GM10248 (cell line): Measurements from ENCODE around the gene DUS2.

Source experiments
- CTCF ChIA-PET: fragments of 300-600 bp; sonication (Branson Sonifier 250); formaldehyde crosslinking; extraction: SDS; loops from one replicate; lab custom pipeline; 2021; ENCODE audit warnings: antibody characterized with exemption; lab: Yijun Ruan, JAX
- POLR2A ChIA-PET: fragments of 350-650 bp; sonication (Branson Sonifier 250); formaldehyde crosslinking; extraction: SDS; loops from one replicate; lab custom pipeline; 2020; ENCODE audit warnings: antibody characterized with exemption; lab: Yijun Ruan, JAX
- DNase-seq: peaks from one replicate; pipeline ENCODE4 v3.0.0; 2012; ENCODE audit errors: extremely low spot score
- TF ChIP-seq, protein P1 (sequence below): IDR thresholded peaks from 2 replicates; pipeline ENCODE4 v1.5.1; 2012; ENCODE audit warnings: mild to moderate bottlenecking, low read depth; ENCODE audit errors: extremely low read depth, missing control alignments, control extremely low read depth

The DUS2 gene

GRCh38 chr16:68081861-68082628 is 59.0 kb downstream of the DUS2 start:
- POLR2A ChIA-PET, result no interaction called here
- TF ChIP-seq, protein P1, sequence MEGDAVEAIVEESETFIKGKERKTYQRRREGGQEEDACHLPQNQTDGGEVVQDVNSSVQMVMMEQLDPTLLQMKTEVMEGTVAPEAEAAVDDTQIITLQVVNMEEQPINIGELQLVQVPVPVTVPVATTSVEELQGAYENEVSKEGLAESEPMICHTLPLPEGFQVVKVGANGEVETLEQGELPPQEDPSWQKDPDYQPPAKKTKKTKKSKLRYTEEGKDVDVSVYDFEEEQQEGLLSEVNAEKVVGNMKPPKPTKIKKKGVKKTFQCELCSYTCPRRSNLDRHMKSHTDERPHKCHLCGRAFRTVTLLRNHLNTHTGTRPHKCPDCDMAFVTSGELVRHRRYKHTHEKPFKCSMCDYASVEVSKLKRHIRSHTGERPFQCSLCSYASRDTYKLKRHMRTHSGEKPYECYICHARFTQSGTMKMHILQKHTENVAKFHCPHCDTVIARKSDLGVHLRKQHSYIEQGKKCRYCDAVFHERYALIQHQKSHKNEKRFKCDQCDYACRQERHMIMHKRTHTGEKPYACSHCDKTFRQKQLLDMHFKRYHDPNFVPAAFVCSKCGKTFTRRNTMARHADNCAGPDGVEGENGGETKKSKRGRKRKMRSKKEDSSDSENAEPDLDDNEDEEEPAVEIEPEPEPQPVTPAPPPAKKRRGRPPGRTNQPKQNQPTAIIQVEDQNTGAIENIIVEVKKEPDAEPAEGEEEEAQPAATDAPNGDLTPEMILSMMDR, result no peak
- CTCF ChIA-PET, result interaction anchor here (1.0 to 4.9 kb wide), 6 partner anchors 7 to 41 kb away, joined by 3 to 32 read pairs (median 6); no protein-coding TSS in a partner anchor
- DNase-seq, result no peak

DNA sequence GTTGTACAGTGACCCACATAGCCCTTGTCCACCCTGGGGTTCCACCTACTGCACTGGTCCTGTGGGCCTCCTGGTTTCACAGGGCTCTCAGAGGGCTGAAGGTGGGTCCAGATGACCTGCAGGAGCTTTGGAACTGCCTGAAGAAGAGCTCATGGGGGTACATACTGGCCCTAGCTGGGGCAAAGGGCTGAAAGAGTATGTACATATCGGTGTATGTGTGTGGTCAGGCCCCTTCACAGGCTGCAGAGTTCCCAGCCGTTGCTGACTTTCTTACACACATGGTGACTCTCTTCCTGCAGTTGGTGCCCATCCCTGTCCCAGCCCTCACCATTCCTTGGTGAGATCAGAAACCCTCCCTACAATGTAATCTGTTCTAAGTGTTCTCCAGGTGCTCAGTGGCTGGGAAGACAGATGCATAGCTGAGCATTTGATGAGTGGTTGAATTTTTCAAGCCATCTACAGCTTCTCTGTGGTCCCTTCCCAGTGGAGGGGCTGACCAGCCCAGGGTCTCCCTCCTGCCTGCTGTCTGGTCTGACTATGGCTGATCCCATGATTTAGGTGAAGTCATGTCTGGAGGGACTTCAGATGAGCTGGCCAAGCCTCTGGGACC is 59.6 kb downstream of the DUS2 start:
- ChIA-PET POLR2A (interaction anchor here (1.1 kb wide), 1 partner anchor 10 kb away, joined by 4 read pairs; no protein-coding TSS in a partner anchor), CTCF (interaction anchor here (0.9 to 4.9 kb wide), 8 partner anchors 8 to 246 kb away, joined by 3 to 32 read pairs (median 4); no protein-coding TSS in a partner anchor)
- DNase-seq, result no peak
- TF ChIP-seq, protein P1, result no peak

DNA sequence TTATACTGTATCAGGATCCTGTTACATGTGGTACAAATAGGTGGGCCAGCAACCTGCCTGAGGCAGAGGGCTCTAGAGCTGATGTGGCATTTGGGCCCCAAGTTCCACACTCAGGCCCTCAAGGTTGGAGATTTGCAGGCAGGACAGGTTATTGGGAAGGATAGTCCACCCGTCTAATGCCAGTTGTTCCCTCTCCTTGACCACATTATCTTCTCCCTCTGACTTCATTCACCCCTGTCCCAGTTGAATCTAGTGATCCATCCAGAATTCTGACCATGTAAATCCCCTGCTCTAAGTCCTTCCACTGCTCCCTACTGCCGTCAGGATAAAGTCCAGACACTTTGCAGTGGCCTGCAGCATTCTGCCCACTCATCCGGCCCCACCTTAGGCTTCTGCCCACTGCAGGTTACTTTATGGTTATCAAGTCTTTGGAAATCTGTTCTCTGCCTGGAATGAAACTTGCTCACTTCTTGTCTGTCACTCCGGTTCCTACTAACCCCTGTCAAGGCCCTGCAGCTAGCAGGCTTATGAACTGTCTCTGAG is 60.2 kb downstream of the DUS2 start:
- ChIA-PET CTCF (interaction anchor here (0.9 to 4.9 kb wide), 10 partner anchors 8 to 246 kb away, joined by 3 to 32 read pairs (median 5); no protein-coding TSS in a partner anchor), POLR2A (interaction anchor here (1.1 kb wide), 1 partner anchor 10 kb away, joined by 4 read pairs; no protein-coding TSS in a partner anchor)
- TF ChIP-seq, protein P1, result no peak
- no peak for DNase-seq

GRCh38 chr16:68083861-68084503 is 60.9 kb downstream of the DUS2 start:
- POLR2A ChIA-PET, result interaction anchor here (0.8 to 1.4 kb wide), 7 partner anchors 8 to 369 kb away, joined by 3 to 8 read pairs (median 4); partner anchors contain the start of genes PRMT7 and SLC7A6OS
- TF ChIP-seq, protein P1, result no peak
- DNase-seq, result no peak
- CTCF ChIA-PET, result interaction anchor here (1.1 to 4.9 kb wide), 15 partner anchors 9 to 537 kb away, joined by 3 to 32 read pairs (median 5); no protein-coding TSS in a partner anchor

DNA sequence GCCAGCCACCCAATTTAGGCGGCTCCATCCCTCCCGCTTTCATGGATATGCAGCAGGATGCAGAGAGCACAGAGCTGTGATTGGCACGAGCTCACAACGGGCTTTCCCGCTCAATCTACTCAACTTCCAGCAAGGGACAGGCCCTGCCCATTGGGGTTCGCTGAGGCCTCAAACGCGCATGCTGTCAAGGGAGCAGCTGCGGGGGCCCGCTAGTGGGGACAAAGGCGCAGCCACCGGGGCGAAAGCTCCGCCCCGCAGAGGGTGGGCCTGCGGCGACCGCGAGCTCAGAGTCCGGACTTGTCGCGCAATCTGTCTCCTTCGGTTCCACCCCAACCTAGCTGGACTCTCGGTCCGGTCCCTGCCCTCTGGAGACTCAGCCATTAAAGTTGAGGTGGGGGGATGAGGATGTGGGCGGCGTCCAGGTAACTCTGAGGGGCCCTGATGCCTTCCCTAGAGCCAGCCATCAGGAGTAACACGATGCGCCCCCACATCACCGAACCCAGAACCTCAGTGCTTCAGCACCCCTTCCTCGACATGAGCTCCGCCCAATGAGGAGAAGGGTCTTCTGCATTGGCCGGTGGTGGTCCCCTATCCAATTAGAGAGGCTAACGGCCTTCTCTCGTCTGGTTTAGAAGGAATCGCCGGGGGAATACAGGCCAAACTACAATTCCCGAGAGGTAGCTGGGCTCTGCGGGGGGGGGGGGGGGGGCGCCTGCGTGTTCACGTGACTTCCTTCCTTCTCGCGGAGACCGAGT is 61.6 kb downstream of the DUS2 start:
- ChIA-PET CTCF (interaction anchor here (0.7 to 4.9 kb wide), 20 partner anchors 10 to 537 kb away, joined by 3 to 32 read pairs (median 5); no protein-coding TSS in a partner anchor), POLR2A (interaction anchor here (0.6 to 1.4 kb wide), 8 partner anchors 8 to 1067 kb away, joined by 3 to 10 read pairs (median 4); partner anchors contain the start of genes PRMT7 and SLC7A6OS)
- TF ChIP-seq, protein P1, result peak; percentile 36
- peak; percentile 91 for DNase-seq
